Stimulated activated CD4-positive, alpha-beta T cell treated with anti-CD3 and anti-CD28 coated beads, Interleukin-1b, Interleukin-23, amount 100 ng/mL, for 1 hour (primary cell): ENCODE measurements around the gene CASP7.
"Not testable (repeated sequence)": the region's sequence is repeated elsewhere in the genome, so short reads cannot be mapped to it uniquely, and the experiment has no call there.

Experiments
- DNase-seq, 2 donors: peaks; one replicate each; pipeline ENCODE4 v3.0.0-alpha.2; 2020; ENCODE audit warnings: low read depth in 2 of 2

Gene CASP7

DNA sequence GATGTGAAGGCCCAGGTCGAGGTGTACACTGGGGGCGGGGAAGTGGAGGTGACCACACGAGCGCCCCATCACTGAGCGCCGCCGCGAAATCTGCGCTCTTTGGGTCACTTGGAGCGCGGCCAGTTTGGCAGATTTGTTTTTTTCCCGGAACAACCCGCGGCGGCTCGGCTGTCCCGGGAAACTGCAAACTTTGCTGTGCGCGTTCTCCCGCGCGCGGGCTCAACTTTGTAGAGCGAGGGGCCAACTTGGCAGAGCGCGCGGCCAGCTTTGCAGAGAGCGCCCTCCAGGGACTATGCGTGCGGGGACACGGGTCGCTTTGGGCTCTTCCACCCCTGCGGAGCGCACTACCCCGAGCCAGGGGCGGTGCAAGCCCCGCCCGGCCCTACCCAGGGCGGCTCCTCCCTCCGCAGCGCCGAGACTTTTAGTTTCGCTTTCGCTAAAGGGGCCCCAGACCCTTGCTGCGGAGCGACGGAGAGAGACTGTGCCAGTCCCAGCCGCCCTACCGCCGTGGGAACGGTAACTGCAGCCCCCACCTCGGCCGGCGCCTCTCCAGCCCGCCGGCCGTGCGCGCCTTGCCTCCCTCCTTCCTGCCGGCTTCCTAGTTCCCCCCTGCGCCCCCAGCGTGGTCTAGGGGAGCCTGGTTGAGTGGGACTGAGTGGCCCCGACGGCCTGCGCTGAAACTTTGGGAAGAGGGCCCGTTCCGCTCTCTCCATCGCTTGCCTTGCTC, at the start of gene CASP7:
CASP7 (plus strand) TSS at position 450 of the 727 bp plus-strand sequence. CDS start 17,582 bp downstream, outside the sequence.
- DNase-seq, result peak; percentile 39 to 59

DNA sequence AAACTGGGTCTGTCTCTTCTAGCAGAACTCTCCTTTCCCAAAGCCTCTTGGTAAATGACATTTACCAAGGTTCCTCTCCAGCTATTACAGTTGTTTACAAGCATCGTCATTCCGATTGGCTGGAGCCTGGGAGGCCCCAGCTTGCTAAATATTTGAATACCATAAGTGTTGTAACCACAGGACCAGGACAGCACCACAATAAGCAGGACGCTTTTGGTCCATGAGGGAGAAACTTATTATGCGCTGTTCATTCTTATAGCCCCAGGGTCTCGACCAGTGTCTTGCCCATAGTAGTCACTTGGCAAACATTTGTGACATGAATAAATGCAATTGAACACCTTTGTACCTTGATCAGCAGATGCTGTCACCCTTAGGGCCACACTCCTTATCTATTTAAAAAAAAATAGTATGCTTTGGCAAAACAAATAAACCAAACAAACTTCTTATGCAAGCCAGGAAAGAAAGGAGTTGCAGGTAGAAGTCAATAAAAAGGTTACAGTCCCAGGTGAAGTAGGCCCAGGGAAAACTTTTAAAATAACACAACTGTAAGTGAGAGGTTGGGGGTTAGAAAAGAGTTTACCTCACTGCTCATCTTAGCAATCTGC, 48.7 kb upstream of the CASP7 start:
- no peak for DNase-seq

GRCh38 chr10:113631684-113632367, 47.9 kb upstream of the CASP7 start:
- DNase-seq, result no peak

DNA sequence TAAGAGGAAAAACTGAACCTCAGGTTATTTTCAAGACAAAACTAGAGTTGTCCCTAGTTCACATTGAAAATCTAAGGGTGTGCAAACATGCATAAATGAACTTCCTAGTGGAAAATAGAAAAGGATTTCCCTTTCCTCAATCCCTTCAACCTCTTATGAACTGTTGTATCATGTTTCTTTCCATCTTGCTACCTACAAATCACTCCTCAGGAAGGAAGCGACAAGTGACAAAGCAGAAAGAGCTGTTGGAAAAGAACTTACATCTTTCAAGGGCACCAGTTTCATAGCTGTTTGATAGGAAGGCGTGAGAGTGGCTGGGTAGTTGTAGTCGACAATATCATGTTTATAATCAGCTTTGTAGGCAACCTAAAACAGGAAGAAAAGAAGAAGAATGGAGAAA, 39.7 kb upstream of the CASP7 start:
- no peak for DNase-seq

- no peak for DNase-seq
These were observed 38.0 kb upstream of the CASP7 start for GRCh38 chr10:113641702-113642101.

- no peak for DNase-seq
These were observed 36.5 kb upstream of the CASP7 start for GRCh38 chr10:113643183-113643582.

DNA sequence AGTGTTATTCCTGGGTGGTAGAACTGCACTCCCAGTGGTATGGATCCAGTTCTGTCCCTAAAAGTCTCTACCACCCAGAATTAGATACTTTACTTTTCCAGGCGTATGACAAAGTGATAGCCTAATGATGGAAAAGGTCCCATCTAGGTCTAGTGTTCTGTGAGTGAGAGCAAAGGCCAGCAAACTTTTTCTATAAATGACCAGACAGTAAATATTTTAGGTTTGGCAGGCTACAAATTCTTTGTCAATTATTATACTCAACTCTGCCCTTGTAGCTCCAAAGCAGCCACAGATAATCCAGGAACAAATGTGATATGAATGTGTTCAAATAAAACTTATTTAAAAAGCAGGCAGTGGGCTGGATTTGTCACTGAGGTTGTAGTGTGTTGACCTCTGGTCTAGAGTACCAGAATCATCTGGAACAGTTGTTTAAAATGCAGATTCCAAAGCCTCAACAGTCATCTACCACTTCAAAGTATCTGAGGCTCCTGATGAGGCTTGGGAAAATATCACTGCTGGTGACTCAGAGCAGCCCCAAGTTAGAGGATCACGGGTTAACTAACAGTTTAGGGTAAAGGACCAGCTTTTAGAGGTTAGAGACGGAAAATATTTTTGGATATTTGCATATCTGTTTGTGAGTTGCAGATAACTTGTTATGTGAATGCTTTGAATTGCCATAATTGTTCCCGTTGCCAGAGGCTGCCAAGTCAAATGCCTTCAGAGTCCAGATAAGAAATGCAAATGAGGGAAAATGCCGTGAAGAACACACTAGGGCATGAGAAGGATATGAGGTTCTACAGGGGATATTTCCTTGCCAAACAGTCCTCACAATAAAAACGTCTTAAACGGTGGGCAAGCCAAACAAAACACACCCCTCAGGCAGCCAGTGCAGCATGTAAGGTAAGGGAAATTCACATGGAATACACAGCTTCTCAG, 35.3 kb upstream of the CASP7 start:
- no peak for DNase-seq

- DNase-seq, result no peak
These were observed 33.1 kb upstream of the CASP7 start for GRCh38 chr10:113646336-113647201.

GRCh38 chr10:113647812-113648211, 31.9 kb upstream of the CASP7 start:
- no peak for DNase-seq

DNA sequence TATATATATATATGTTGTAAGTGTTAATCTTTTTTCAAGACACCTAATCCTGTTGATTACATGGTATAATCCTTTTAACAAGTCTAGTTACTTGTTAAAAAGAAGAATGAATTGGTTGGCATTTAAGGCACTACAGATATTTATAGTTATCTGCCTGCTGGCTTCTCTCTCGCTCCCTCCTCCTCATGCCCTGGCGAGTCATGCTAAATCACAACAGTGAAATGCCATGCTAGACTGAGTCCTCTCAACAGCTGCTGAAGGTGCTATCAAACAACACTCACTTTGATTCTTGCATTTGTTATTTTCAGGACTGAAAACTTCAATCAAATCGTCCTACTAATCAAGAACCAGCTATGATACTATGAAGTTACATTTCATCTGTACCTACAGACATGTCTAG, 31.2 kb upstream of the CASP7 start:
- DNase-seq, result no peak

- DNase-seq, result no peak
These were observed 29.5 kb upstream of the CASP7 start for GRCh38 chr10:113650172-113650571.

DNA sequence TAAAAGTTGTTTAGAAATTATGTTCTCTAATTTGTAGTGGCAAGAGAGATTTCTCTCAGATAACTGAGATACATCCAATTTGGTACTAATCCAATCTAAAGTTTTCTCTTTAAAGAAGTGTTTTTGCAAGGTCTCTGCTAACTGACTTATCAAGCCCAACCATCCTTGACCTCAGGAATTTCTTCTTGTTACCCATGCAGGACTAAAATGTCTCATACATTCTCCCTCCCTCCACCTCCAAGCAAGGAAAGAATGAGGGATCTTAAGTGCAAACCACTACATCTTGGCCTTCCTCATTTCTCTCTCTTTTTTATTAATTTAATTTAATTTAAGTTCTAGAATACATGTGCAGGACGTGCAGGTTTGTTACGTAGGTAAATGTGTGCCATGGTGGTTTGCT, 28.7 kb upstream of the CASP7 start:
- DNase-seq, result no peak

DNA sequence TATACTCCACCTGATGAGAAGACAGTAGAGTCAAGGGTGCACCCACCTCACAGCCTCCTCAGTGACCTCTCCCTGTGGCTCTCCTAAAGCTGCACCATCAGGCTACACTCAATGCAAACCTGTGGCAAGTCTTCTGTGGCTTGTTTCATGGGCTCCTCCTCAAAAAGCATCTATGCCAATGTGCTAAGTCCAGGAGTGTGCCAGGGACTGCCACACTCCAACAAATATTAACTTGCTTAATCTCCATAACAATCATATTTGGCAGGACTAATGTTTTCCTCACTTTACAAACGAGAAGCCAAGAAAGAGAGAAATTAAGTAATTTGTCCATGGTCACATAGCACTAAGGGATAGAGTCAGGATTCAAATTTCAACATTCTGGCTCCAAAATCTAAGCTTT, 27.8 kb upstream of the CASP7 start:
- no peak for DNase-seq

DNA sequence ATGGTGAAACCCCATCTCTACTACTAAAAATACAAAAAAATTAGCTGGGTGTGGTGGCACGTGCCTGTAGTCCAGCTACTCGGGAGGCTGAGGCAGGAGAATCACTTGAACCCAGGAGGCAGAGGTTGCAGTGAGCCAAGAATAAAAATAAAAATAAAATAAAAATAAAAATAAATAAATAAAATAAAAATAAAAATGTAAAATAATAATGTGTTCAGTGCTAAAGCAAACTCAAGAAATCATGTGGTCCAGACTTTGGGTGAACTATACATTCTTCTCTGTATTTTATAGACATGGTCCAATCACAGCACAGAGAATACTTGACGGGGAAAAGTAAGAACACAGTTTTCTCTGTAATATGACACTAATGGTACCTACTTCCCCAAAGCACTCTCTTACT, 27.3 kb upstream of the CASP7 start:
- not testable (repeated sequence) for DNase-seq

GRCh38 chr10:113656896-113657295, 22.8 kb upstream of the CASP7 start:
- DNase-seq, result no peak

DNA sequence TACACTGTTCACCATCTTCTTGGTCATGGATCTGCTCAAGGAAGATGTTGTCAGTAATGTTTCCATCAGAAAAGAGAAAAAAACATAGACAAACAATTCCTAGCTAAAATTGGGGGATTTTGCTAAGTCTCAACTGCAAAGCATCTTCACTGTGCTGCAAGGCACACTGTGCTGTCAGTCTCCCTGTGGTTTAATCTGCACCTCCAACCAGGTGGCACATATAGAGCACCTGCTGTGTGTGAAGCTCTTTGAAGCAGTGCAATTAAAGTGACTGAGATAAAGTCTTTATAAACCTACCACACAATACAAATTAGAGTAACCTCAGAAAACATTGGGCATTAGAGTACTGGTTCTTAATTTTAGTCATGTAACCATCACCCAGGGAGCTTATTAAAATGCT, 22.2 kb upstream of the CASP7 start:
- no peak for DNase-seq

DNA sequence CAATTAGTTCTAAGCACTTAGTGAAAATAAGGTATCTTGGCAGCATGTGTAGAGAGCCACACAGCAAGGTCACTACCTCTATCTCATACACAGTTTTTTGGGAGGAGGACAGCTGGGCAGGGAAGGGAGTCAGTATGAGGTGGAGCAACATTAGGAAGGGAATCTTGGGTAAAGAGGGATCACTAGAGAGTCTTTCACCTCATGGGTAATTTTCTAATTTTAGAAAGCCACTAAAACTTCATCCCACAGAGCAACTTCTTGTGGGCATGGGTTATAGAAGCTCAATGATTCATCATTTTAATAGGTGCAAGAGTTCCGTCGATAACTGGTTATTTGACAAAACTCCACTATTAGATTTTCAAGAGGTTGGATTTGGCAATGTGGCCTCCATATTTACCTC, 18.4 kb upstream of the CASP7 start:
- no peak for DNase-seq

- DNase-seq, result no peak
These were observed 16.6 kb upstream of the CASP7 start for GRCh38 chr10:113663142-113663541.

DNA sequence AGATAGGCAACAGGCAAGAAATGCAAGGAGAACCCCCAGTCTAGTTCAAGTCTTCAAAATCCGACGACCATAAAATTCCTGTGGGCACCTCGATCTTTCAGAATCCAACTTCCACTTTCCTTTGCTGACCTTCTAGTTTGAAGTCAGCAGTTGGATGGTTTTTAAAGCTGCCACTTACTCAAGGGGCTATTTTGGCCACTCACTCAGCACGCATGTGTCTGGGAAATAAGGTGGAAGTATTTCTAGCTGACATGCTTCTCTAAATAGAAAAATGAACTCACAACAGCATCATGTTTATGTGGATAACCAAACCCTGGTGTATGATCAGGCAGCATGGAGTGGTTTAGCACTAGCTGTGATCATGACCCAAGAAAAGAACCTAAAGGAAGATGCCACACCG, 15.8 kb upstream of the CASP7 start, which contains the start of gene NRAP:
NRAP (minus strand) TSS at position 134 of the 400 bp plus-strand sequence. CDS start 159 bp downstream, outside the sequence.
- DNase-seq, result no peak

DNA sequence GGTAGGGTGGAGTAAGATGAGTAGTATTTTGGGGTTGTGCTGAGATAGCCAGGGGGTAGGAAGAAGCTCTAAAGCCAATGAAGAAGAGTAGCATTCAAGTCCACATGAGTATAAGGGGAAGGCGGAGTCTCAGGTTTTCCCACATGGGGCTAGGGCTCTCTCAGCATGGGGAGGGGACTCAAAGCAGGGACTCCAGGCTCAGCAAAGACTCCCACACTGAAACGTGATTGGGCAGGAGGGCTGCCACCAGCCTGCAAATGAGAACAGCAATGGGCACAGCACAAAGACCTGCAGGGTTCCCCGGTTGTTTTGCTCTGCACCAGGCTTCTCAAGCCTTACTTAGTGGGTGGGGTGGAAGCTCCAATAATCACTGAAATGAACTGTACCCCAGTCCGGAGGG, 14.4 kb upstream of the CASP7 start:
- no peak for DNase-seq
